Activated naive CD8-positive, alpha-beta T cell treated with anti-CD3 and anti-CD28 coated beads, Interleukin-2, amount 50 U/mL, for 16 hours (primary cell): ENCODE results near the gene GUCY1B1.

Source experiments
- DNase-seq: peaks from one replicate; pipeline ENCODE4 v3.0.0-alpha.2; 2020; ENCODE audit warnings: low read depth, low spot score

Gene GUCY1B1

GRCh38 chr4:155758481-155759371, at the start of gene GUCY1B1:
GUCY1B1 (plus strand) TSS chr4:155759021; CDS start chr4:155759141, 120 bp downstream.
- peak; percentile 25 for DNase-seq

DNA sequence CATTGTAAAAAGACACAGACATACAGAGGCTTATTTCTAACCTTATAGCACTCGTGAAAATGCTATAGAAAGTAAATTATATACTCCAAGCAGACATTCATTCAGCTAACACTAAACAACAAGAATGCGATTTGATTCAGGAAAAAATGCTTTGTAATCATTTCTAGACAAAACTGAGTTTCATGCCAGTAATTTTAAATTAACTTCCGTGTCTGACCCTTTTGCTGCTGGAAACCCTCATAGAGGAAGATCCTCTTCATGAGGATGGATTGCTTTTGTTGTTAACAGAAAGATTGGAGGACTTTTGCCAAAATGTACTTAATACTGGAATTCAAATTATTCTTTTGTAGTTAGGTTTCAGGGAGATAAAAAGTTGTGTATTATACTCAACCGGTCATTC, 48.9 kb upstream of the GUCY1B1 start:
- no peak for DNase-seq

- no peak for DNase-seq
These were observed 47.3 kb upstream of the GUCY1B1 start for GRCh38 chr4:155711556-155711955.

- no peak for DNase-seq
These were observed 46.0 kb upstream of the GUCY1B1 start for GRCh38 chr4:155712846-155713245.

GRCh38 chr4:155713911-155714310, 44.9 kb upstream of the GUCY1B1 start:
- DNase-seq: no peak

- DNase-seq: no peak
These were observed 36.5 kb upstream of the GUCY1B1 start for GRCh38 chr4:155722336-155722735.

GRCh38 chr4:155722816-155723499, 35.9 kb upstream of the GUCY1B1 start:
- DNase-seq: no peak

- no peak for DNase-seq
These were observed 34.1 kb upstream of the GUCY1B1 start for GRCh38 chr4:155724731-155725130.

DNA sequence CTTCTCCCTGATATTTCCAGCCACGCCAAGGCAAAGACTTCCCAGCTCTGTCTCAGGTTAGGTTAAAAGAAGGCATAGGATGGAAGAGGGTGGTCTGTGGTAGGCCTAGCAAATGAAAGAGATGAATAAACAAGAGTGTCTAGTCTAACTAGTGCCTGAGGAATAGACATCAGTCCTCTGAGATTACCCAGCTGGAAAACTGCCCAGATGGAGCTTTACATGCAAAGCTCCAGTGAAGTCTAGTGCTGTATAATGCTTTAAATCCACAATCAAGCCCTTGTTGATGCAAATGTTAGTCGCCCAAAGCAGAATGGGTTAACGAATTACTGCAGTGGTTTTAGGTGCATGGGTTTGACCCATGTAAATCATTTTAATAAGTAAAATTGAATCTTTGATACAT, 24.8 kb upstream of the GUCY1B1 start:
- no peak for DNase-seq

DNA sequence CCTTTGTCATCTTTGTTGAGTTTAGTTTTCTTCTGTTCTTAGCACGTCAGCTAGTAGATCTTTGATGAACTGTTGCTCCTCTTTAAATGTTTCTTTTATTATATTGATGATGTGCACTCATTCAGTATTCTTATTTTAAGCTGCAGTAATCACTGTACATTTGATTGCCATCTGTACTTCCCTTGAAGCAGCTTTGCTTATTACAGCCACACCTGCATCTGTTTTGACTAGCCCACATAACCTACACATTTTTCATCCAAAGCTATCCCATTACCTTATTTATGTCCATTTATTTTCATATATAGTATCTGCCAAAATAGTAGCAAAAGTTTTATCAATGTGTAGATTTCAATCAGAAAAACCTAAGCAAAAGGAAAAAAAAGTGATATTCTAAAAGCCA, 23.9 kb upstream of the GUCY1B1 start:
- no peak for DNase-seq

- no peak for DNase-seq
These were observed 23.3 kb upstream of the GUCY1B1 start for GRCh38 chr4:155735496-155735895.

GRCh38 chr4:155738548-155738947, 20.3 kb upstream of the GUCY1B1 start:
- no peak for DNase-seq

DNA sequence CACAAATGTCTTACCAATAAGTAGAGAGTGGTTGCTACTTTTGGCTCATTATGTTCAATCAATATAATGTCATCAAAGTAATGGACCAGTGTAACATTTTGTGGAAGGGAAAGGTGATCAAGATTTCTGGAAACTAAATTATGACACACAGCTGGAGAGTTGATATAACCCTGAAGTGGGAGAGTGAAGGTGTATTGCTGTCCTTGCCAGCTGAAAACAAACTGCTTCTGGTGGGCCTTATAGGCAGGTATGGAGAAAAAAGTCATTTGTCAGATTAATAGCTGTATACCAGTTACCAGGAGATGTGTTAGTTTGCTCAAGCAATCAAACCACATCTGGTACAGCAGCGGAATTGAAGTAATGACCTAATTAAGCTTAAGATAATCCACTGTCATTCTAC, 17.3 kb upstream of the GUCY1B1 start:
- DNase-seq: no peak

GRCh38 chr4:155742310-155743015, 16.4 kb upstream of the GUCY1B1 start:
- DNase-seq: no peak

- no peak for DNase-seq
These were observed 12.8 kb upstream of the GUCY1B1 start for GRCh38 chr4:155745984-155746383.

- no peak for DNase-seq
These were observed 10.8 kb upstream of the GUCY1B1 start for GRCh38 chr4:155748039-155748438.

GRCh38 chr4:155749041-155749440, 9.8 kb upstream of the GUCY1B1 start:
- DNase-seq: no peak

GRCh38 chr4:155751569-155751968, 7.3 kb upstream of the GUCY1B1 start:
- DNase-seq: no peak

DNA sequence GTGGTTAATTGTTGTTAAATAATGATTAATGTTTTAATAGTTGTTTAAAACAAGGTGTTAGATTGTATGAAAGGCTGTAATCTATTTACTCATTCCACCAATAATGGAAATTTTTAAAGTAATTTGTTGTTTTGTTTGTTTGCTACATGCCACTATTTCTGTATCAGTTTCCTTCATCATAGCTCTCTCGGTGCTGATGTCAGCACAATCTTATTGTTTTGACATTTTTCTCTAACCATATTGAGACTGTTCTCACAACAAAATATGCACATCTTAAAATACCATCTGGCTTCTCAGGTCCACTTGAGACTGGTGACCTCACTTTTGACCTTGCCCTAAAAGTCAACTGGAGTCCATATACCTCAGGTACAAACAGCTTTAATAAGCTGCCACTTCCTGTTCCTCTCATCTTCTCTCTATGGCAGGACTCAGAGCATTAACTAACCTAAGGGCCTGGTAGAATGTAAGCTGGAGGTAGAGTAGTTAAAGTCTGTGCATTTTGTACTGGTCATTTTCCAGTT, 1.0 kb upstream of the GUCY1B1 start:
- no peak for DNase-seq

- DNase-seq: no peak
These were observed 791 bp downstream of the GUCY1B1 start for GRCh38 chr4:155759372-155760252.

DNA sequence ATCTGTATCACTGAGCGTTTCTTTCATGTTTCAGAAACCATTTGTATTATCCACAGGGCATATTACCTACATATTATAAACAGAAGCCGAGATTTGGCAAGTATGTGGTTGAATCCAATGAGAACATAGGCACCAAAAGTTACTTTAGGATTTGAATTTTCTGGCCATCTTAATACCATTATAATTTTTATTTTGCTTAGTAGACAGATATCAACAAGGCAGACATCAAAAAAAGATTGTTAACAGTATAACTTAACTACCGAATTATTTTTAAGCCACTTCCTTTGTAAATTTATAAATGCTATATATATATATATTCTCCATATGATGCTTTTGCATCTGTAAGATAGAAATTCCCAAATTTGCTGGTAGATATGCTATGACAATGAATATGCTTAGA, 2.2 kb downstream of the GUCY1B1 start:
- no peak for DNase-seq
